Measurements from ENCODE around the gene CBR4.

GRCh38 chr4:169054879-169055278, 44.8 kb upstream of the CBR4 start:
- TF ChIP-seq POLR2A (IDR thresholded peaks at IDR 0.05) (no peak), CTCF (IDR thresholded peaks at IDR 0.05) (no peak)

Measured in vagina (tissue), 2 donors.